HG03442 (cell line): ENCODE results near the gene CEBPB.
"Not testable (repeated sequence)": the region's sequence is repeated elsewhere in the genome, so short reads cannot be mapped to it uniquely, and the experiment has no call there.

Source experiments
- ATAC-seq: cut with Tn5 transposase; IDR thresholded peaks from one replicate; pipeline ENCODE4 v1.9.1; 2021; ENCODE audit warnings: mild to moderate bottlenecking, moderate library complexity; ENCODE audit not compliant: unreplicated experiment

CEBPB gene

DNA sequence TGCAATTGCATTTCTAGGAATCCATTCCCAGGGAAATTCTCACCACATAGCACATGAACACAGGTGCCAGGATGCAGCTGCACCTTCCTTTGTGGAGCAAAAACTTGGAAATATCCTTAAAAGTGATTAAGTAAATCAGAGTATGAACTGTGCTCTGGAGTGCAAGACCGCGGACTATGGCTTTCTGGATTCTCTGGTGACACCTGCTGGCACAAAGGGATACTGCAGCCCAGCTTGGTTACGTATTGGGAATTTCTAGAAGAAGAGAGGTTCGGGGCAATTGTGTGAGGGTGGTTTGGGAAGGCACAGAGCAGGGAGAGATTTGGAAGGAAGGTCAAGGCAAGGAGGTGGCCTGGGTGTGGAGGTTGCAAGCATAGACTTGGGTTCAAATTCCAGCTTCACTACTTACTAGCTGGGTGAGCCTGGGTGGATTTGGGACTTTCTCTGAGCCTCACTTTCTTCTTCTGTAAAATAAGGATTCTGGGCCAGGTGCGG, 21.3 kb upstream of the CEBPB start:
- no peak for ATAC-seq

GRCh38 chr20:50170549-50171220, 19.9 kb upstream of the CEBPB start:
- ATAC-seq: no peak

DNA sequence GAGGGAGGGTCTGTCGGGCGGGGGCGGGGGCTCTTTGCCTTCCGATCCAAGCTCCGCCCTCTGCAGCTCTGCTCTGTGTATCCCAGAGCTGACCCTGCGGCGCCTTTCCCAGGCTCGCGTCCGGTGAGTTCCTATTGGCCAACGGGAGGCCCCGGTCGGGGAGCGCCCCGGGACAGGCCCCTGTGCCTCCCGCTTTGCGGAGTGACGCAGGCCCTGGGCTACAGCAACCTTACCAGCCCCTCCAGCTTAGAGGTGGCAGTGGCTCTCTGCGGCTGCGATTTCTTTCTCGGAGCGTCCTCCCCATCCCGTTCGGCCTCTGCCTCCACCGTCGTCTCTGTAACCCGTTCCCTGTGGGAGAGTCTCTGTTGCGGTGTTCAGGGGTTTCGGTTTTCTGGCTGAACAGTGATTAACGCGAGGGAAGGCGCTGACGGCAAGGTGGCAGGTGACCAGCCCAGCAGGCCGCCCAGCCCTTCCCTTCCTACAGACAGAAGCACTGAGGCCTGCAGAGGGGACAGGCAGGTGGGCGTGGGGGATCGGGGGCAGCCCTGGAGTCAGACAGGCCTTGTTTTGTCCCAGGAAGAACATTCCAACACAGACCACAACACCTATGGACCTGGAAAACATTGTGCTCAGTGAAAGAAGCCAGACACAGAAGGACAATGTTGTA, 18.1 kb upstream of the CEBPB start:
- no peak for ATAC-seq

GRCh38 chr20:50174456-50174855, 16.2 kb upstream of the CEBPB start:
- no peak for ATAC-seq

DNA sequence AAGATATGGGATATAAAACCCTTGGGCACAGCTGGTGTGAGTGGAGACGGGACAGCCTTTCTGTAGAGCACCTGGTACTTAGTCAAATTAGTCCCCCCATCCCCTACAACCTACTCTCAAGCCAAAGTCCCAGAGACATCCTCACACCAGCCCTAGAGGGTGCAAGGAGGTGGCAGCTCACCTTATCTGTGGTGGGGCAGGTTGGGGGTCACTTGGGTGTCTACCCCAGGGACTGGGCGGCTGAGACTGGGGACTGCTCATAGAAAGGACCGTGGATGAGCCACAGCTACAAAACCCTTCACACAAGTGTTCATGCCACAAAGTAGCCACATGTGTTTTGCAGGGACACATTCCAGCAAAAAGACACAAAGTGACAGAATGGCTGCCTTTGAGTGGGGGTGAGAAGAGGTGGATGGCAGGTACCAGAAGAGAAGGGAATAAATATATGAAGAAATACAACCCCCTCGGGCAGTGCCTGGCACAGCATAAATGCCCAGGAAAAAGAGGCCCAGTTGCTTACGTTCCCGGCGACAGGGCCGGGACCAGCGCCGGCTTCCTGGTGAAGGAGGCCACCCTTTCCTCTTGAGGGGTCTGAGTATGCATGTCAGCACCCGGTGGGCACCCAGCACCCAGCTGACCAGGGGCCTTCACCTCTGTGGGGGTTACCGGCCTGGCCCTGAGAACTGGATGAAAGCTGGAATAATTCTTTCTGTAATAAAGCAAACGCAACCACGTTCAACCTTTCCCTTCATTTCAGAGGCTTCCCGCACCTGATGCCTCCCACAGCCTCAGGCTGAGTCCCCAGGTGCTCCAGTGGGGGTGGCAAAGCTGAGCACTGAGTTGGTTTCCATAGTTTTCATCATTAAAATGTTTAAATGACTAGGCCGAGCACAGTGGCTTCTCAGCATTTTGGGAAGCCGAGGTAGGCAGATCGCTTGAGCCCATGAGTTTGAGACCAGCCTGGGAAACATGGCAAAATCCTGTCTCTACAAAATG, 14.4 kb upstream of the CEBPB start:
- ATAC-seq: no peak

GRCh38 chr20:50178672-50179071, 12.0 kb upstream of the CEBPB start:
- not testable (repeated sequence) for ATAC-seq

DNA sequence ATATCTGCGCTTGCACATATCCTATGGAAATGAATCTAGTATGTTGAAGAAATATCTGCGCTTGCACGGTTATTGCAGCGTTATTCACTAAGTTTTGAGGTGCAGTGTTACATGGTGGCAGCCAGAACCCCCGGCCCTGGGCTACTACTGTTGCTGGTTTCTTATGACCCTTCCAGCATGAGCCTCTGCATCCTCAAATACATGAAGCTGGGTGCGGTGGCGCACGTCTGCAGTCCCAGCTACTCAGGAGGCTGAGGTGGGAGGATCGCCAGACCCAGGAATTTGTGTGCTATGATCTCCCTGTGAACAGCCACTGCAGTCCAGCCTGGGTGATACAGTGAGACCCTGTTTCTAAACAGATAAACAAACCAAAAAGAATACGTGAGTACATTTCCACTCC, 9.3 kb upstream of the CEBPB start:
- ATAC-seq: no peak

DNA sequence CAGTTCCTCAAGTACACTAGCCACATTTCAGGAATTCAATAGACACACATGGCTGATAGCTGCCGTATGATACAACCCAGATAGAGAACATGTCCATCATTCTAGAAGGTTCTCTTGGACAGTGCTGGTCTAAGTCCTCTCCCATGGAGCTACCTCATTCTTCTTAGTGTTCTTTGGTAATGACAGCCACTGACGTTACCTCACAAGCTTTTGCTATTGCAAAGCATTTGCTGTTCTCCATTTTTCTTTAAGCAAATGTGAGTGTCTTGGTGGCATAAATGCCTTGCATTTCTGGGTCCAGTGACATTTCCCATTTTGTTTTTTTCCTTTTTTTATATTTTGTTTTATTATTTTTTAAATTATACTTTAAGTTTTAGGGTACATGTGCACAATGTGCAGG, 8.3 kb upstream of the CEBPB start:
- ATAC-seq: no peak

DNA sequence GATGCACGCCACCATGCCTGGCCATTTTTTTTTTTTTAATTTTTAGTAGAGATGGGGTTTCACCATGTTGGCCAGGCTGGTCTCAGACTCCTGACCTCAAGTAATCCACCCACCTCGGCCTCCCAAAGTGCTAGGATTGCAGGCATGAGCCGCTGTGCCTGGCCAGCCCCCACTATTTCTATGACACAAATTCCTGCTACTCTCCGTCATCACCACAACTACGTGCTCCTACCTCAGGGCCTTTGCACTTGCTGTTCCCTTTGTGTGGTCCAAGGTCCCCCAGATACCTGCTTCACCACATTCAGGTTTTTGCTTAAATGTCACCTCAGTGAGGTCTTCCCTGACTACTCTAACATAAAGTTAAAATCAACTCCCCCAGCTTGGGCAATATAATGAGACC, 5.2 kb upstream of the CEBPB start:
- no peak for ATAC-seq

DNA sequence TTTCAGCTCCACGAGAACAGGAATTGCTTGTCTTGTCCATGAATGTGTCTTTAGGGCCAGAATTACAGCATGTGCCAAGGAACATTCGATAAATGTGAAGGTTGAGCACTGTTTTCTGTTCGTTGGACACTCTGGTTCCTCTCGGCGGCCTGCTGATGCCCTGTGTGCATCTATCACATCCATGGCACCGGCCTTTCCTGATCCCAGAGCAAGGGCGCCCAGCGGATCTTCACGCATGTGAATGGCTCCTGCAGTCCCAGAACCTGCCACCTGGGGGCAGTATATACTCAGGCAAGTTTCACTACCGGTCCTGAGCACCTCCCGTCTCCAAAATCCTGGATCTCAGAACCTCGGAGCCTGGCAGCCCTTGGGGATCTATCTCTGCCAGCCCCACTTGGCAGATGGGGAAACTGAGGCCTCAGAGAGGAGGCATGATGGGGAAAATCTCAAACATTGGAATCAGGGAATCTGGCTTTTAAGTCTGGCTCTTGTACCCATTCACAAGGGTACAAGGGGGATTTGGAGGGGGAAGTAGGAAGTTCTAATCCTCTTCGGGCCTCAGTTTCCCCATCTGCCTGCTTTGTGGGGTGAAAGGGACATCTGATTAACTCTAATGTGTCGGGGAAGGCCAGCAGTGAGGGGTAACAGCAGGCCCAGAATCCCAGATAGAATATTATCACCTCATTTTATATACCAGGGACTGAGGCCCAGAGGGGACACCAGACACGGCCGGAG, 4.3 kb upstream of the CEBPB start:
- no peak for ATAC-seq

DNA sequence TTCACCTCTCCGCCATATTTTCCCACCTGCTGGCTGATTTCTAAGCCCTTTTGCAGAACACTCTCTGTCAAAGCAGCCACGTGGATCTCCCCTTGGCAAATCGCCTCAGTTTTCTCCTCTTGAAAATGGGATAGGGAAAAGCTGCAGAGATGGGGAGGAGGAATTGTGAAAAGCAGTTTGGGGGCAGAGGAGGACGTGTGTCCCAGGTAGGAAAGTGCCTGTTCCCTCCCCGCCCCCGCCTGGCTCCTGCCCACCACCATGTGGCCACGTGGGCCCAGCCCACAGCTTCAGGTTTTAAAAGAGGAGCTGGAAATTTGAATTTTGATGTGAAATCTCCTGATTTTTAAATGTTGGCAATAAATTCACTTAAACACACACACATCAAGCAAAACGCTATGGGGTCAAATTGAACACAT, 3.6 kb upstream of the CEBPB start:
- no peak for ATAC-seq

GRCh38 chr20:50187403-50188051, 3.1 kb upstream of the CEBPB start:
- ATAC-seq: no peak

- ATAC-seq: no peak
Observed at GRCh38 chr20:50188287-50188688, 2.3 kb upstream of the CEBPB start.

GRCh38 chr20:50188879-50189680, 1.6 kb upstream of the CEBPB start:
- ATAC-seq: no peak

DNA sequence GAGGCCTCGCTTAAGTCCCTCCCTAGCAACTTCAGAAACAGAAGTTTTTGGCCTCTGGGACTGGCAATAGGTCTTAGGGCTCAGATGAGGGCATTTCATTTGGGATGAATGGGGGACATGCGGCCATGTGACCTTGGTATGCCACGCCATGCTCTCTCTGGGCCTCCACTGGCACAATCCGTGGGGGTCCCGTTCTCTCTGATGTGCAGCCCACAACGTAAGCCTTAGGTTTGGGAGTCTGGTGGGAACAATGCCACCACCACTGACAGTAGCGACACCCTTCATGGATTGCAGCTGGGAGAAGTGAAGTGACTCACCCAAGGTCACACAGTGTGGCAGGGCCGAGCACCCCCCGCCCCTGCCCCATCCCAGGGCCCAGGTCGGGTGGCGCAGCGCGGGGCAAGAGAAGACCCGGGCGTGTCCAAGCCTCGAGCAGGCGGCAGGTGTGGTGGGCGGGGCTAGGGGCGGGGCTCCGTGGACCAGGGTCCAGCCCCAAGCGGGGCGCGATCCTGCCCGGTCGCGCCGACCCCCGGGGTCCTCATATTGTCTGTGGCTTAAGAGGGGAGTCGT, 864 bp upstream of the CEBPB start:
- ATAC-seq: no peak

- peak; percentile 11 for ATAC-seq
Observed at GRCh38 chr20:50191065-50191543, 474 bp downstream of the CEBPB start.

DNA sequence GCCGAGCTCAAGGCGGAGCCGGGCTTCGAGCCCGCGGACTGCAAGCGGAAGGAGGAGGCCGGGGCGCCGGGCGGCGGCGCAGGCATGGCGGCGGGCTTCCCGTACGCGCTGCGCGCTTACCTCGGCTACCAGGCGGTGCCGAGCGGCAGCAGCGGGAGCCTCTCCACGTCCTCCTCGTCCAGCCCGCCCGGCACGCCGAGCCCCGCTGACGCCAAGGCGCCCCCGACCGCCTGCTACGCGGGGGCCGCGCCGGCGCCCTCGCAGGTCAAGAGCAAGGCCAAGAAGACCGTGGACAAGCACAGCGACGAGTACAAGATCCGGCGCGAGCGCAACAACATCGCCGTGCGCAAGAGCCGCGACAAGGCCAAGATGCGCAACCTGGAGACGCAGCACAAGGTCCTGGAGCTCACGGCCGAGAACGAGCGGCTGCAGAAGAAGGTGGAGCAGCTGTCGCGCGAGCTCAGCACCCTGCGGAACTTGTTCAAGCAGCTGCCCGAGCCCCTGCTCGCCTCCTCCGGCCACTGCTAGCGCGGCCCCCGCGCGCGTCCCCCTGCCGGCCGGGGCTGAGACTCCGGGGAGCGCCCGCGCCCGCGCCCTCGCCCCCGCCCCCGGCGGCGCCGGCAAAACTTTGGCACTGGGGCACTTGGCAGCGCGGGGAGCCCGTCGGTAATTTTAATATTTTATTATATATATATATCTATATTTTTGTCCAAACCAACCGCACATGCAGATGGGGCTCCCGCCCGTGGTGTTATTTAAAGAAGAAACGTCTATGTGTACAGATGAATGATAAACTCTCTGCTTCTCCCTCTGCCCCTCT, 1.1 kb downstream of the CEBPB start:
- ATAC-seq: peak; percentile 15
